Measurements from ENCODE around the gene MSN. TPM values are rescaled to one million over a fixed set of nuclear protein-coding genes. Genes with fewer than 3 reads are reported as not detected.
"Not testable (repeated sequence)": the region's sequence is repeated elsewhere in the genome, so short reads cannot be mapped to it uniquely, and the experiment has no call there.

MSN gene
- total RNA-seq, 1 experiment from 2014 or later, result 262 TPM

DNA sequence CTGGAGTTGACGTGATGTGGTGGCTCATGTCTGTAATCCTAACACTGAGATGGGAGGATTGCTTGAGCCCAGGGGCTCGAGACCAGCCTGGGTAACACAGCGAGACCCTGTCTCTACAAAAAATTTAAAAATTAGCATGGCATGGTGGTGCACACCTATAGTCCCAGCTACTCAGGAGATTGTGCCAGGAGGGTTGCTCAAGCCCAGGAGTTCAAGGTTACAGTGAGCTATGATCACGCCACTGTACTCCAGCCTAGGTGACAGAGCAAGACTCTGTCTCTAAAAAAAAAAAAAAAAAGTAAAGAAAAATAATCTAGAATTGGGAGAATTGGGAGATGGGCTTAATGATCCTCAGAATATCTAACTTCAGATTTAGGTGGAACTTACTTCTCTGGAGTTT, 51.1 kb downstream of the MSN start:
- no peak for DNase-seq (ENCODE audit: low spot score)

DNA sequence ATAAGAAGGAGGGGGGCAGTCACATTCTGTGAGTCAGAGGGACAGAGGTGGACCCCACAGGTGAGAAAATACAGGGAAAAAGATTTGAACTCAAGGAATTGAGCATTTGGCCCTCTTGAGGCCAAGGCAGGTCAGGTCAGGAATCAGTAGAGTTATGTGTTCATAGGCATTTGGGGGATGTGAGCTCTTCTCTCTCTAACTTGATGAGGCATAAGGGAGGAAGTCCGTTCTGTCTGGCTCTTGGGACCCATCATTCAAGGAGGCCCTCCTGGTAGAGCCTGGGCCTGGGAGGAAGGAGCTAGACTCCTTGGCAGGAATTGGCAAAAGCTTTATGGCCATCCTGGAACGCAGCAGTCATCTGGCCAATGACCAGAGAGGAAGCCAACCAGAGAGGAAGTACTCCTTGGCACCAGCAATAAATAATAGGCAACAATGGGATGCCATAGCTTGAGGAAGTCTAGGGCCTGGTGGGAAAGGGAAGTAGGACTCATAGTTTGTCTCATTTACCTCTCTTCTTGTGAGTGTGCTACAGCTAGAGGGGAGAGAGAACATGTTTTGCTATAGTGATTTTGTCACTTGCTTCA, 53.0 kb downstream of the MSN start:
- no peak for DNase-seq (ENCODE audit: low spot score)

GRCh38 chrX:65723706-65724105, 56.3 kb downstream of the MSN start:
- no peak for DNase-seq (ENCODE audit: low spot score)

DNA sequence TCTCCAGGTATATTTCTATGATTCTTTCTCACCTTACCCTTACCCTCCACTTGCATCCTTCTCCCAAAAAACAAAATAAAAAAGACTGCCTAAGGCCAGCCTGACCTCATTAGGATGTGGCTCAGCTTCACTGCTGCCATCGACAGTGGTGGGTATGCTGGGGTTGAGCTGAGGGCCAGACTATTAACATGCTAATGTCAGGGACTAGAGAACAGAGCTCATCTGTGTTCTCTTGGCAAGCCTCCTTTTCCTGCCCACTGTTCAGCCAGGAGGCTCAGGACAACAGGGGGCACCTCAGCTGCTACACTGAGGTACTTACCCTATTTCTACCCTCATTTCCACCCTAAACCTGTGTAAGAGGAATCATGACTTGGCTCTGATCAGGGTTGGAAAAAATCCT, 59.3 kb downstream of the MSN start:
- no peak for DNase-seq (ENCODE audit: low spot score)

GRCh38 chrX:65731684-65732289, 64.3 kb downstream of the MSN start:
- DNase-seq (ENCODE audit: low spot score), result no peak

DNA sequence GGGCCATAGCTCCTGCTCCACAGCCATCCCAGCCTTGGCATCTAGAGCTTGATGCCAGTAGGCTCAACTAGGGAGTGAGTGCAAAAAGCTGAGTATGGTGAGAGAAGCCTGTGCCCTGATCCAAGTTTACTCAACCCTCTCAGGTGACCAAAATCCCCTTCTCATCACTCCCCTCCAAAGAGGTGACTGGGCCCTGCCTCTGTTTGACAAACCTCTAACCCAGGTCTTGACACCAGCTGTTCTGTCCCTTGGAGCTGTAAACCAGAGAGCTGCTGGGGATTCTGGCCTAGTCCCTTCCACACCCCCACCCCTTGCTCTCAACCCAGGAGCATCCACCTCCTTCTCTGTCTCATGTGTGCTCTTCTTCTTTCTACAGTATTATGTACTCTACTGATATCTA, 73.5 kb downstream of the MSN start:
- no peak for DNase-seq (ENCODE audit: low spot score)

- DNase-seq (ENCODE audit: low spot score), result no peak
These were observed 74.4 kb downstream of the MSN start for GRCh38 chrX:65741823-65742222.

DNA sequence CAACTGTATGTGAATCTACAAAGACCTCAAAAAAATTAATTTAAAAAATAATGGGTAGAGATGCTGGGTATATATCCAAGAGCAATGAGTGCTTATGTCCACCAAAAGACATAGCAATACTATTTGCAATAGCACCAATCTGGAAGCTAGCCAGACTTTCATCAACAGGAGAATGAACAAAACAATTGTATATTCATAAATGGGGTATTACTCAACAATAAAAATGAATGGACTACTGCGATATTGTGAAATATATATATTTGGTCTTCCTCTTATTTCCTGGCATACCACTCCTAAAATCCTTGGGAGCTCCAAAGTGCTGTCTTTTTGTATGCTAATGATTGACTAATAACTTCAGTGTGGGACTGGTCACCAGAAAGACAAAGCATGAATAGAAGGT, 77.5 kb downstream of the MSN start:
- no peak for DNase-seq (ENCODE audit: low spot score)

- DNase-seq (ENCODE audit: low spot score), result no peak
These were observed 78.0 kb downstream of the MSN start for GRCh38 chrX:65745427-65745826.

- DNase-seq (ENCODE audit: low spot score), result no peak
These were observed 78.5 kb downstream of the MSN start for GRCh38 chrX:65745992-65746391.

DNA sequence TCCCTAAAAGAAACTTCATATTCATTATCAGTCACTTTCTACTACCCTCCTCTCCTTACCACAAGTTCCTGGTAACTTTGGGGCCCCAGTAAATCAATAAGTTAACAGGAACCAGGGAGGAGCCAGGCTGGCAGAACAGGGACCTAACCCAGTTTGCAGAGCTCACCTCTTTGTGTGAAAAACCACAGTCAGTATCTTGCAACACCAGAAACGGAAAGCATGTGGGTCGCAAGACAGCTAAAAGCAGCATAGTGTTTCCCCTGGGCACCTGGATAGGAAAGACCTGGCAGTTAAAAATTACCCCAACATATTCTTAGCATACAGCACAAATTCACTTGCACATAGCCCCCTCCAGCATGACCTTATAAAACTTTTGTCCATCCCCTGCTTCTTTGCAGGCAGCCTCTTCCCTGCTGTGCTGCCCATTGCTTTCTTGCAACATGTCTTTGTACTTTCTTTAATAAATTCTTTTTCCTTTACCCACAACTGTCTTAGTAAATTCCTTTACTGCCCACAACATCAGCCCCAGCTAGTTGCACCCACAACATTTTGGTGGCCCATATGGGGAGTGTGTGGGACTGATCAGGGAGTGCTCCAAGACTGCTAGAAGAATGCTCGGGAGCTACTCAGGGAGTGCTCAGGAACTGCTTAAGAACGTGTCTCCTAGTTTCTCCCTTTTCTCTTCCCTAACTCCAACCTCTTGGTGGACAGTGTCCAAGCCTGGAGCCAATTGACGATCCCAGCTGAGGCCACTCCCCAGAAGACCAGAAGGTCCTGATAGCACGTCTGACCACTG, 83.4 kb downstream of the MSN start:
- DNase-seq (ENCODE audit: low spot score), result no peak

DNA sequence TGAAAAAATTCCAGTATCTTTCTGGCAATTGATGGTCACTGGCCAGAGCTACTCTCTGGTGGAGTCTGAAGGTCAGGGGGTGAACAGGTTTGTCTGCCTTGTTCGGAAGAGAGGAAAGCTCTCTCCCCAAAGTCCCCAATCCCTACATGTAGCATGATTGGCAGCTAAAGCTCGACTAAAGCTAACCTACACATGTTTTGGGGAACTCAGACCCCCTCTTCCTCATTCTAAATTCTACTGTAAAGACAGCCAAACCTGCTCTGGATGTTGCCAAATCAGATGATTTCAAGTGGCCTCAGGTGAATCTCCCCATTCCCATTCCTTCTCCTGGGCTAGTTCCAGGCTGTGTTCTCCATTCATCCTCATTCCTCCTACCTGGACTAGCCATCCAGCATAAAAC, 84.1 kb downstream of the MSN start:
- no peak for DNase-seq (ENCODE audit: low spot score)

- no peak for DNase-seq (ENCODE audit: low spot score)
These were observed 84.8 kb downstream of the MSN start for GRCh38 chrX:65752294-65752693.

DNA sequence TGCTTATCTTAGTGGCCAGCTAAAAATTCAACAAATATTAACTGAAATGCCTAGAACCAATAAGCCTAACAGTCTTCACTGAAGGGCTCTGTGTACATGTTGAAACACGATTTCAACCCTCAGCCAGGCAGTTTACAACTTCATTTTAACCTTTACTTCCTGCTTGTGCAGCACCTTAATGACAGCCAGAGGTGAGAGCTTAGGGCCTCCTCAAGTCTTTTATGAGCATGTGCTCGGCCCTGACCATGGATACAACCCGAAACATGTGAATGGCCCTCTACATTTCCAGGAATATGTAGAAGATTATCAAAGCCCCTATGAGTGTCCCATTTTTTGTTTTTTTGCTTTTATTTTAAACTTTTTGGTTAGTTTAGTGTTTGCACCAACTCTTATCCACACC, 88.3 kb downstream of the MSN start:
- no peak for DNase-seq (ENCODE audit: low spot score)

- DNase-seq (ENCODE audit: low spot score), result no peak
These were observed 90.5 kb downstream of the MSN start for GRCh38 chrX:65757943-65758342.

- DNase-seq (ENCODE audit: low spot score), result no peak
These were observed 91.1 kb downstream of the MSN start for GRCh38 chrX:65758505-65758904.

- DNase-seq (ENCODE audit: low spot score), result not testable (repeated sequence)
These were observed 92.1 kb downstream of the MSN start for GRCh38 chrX:65759525-65759924.

- DNase-seq (ENCODE audit: low spot score), result no peak
These were observed 102.3 kb downstream of the MSN start for GRCh38 chrX:65769564-65770292.

- DNase-seq (ENCODE audit: low spot score), result no peak
These were observed 105.4 kb downstream of the MSN start for GRCh38 chrX:65772842-65773241.

GRCh38 chrX:65781845-65782244, 114.4 kb downstream of the MSN start:
- DNase-seq (ENCODE audit: low spot score), result no peak

GRCh38 chrX:65783746-65784145, 116.3 kb downstream of the MSN start:
- no peak for DNase-seq (ENCODE audit: low spot score)
